Naive thymus-derived CD4-positive, alpha-beta T cell (primary cell): ENCODE results near the gene HTATSF1. TPM values are rescaled to one million over a fixed set of nuclear protein-coding genes. Genes with fewer than 3 reads are reported as not detected.

Source experiments
- ATAC-seq: fragments of 150-1000 bp; cut with Tn5 transposase; 2 replicates; pipeline ENCODE4 v1.10.0; 2021; ENCODE audit warnings: mild to moderate bottlenecking, moderate library complexity
- CTCF ChIA-PET: fragments of 350-600 bp; sonication (Branson Sonifier 250); formaldehyde crosslinking; loops from one replicate; lab custom pipeline; 2021; ENCODE audit warnings: antibody characterized with exemption; lab: Charles Lee
- POLR2A ChIA-PET: fragments of 350-600 bp; sonication (Branson Sonifier 250); formaldehyde crosslinking; loops from one replicate; lab custom pipeline; 2021; ENCODE audit warnings: antibody characterized with exemption, inconsistent platforms; lab: Charles Lee
- DNase-seq, 9 donors: peaks; one replicate each; pipeline versions ENCODE4 v3.0.0 to v3.0.0-alpha.2; 2020 to 2022; ENCODE audit warnings: mixed read lengths in 1 of 9
- H3K27ac ChIP-seq: one replicate; pipeline ENCODE4 v1.7.0; 2013; ENCODE audit warnings: mild to moderate bottlenecking, low read depth, low read length, moderate library complexity
- H3K27me3 ChIP-seq, 2 donors: one replicate each; pipeline ENCODE4 v1.7.0; 2013; ENCODE audit warnings: low read length in 2 of 2, mild to moderate bottlenecking in 2 of 2, moderate library complexity in 2 of 2; ENCODE audit not compliant: control insufficient read depth in 2 of 2, insufficient read depth in 2 of 2
- H3K36me3 ChIP-seq, 3 experiments: 1 replicate in 2 of 3; 2 replicates in 1 of 3; pipeline ENCODE4 v1.7.0; 2013; ENCODE audit warnings: low read length in 3 of 3, mild to moderate bottlenecking in 3 of 3, moderate library complexity in 1 of 3; ENCODE audit not compliant: insufficient read depth in 3 of 3, control insufficient read depth in 2 of 3
- H3K4me1 ChIP-seq, 2 donors: one replicate each; pipeline ENCODE4 v1.7.0; 2013; ENCODE audit warnings: low read length in 2 of 2, mild to moderate bottlenecking in 2 of 2, moderate library complexity in 1 of 2; ENCODE audit not compliant: control insufficient read depth in 2 of 2, insufficient read depth in 2 of 2
- H3K4me3 ChIP-seq: 2 replicates; pipeline ENCODE4 v1.7.0; 2013; ENCODE audit warnings: mild to moderate bottlenecking, low read length
- H3K9me3 ChIP-seq, 3 experiments: 1 replicate in 2 of 3; 2 replicates in 1 of 3; pipeline ENCODE4 v1.7.0; 2013; ENCODE audit warnings: low read length in 3 of 3; ENCODE audit not compliant: control insufficient read depth in 2 of 3
- H3K27ac Mint-ChIP-seq, 9 donors: one replicate each; pipeline ENCODE4 v1.8.0; 2020 to 2022; ENCODE audit warnings: mixed read lengths in 9 of 9, mild to moderate bottlenecking in 8 of 9, moderate library complexity in 5 of 9, inconsistent platforms in 2 of 9
- H3K27me3 Mint-ChIP-seq, 5 donors: one replicate each; pipeline ENCODE4 v1.8.0; 2021 to 2022; ENCODE audit warnings: mixed read lengths in 5 of 5, mild to moderate bottlenecking in 1 of 5
- H3K36me3 Mint-ChIP-seq, 5 donors: one replicate each; pipeline ENCODE4 v1.8.0; 2020 to 2022; ENCODE audit warnings: mixed read lengths in 5 of 5, mild to moderate bottlenecking in 3 of 5, inconsistent platforms in 1 of 5
- H3K4me1 Mint-ChIP-seq, 7 donors: one replicate each; pipeline ENCODE4 v1.8.0; 2020 to 2022; ENCODE audit warnings: mixed read lengths in 7 of 7, mild to moderate bottlenecking in 3 of 7, inconsistent platforms in 1 of 7
- H3K4me3 Mint-ChIP-seq, 10 donors: one replicate each; pipeline ENCODE4 v1.8.0; 2020 to 2022; ENCODE audit warnings: mild to moderate bottlenecking in 10 of 10, mixed read lengths in 10 of 10, moderate library complexity in 6 of 10, inconsistent platforms in 2 of 10
- H3K9me3 Mint-ChIP-seq, 11 donors: one replicate each; pipeline ENCODE4 v1.8.0; 2020 to 2022; ENCODE audit warnings: mixed read lengths in 11 of 11, mild to moderate bottlenecking in 4 of 11, inconsistent platforms in 1 of 11, moderate library complexity in 1 of 11
- intact Hi-C, 2 donors: fragments of 100-400 bp; cut with micrococcal nuclease; formaldehyde crosslinking; loops; one replicate each; pipeline ENCODE4 v1.15.1; 2023
- polyA plus RNA-seq, 2 donors: library from polyadenylated mRNA; unstranded; fragments of 300-500 nt; fragmentation: Illumina TruSeq; gene quantifications; one replicate each; pipeline ENCODE4 v1.2.3, GENCODE V29; 2021
- total RNA-seq, 6 experiments: library from RNA in 5 of 6; stranded (reverse) in 5 of 6; gene quantifications; 1 replicate in 5 of 6; 2 replicates in 1 of 6; pipeline ENCODE4 v1.2.3 and lab custom pipeline; 2021 to 2026

HTATSF1 gene
- total and polyA plus RNA-seq, 7 experiments from 2014 or later, result 25.9 to 75.0 (median 30.5) TPM

GRCh38 chrX:136525738-136526606 lies 28.6 kb downstream of the HTATSF1 start:
- H3K4me3 ChIP-seq, result no peak overlapping the region
- no peaks in the 10 kb centered on the region for H3K36me3 ChIP-seq
- POLR2A ChIA-PET, result no interaction called here
- peaks cover 0 to 7% (median 0%) of the 10 kb centered on the region in 5 donors for H3K36me3 Mint-ChIP-seq
- H3K27ac Mint-ChIP-seq, result no peak overlapping the region
- H3K27me3 ChIP-seq, result no peaks in the 10 kb centered on the region
- H3K4me3 Mint-ChIP-seq, result no peak overlapping the region
- H3K27me3 Mint-ChIP-seq, result peaks cover 0 to 6% (median 0%) of the 10 kb centered on the region in 5 donors
- peaks cover 0 to 5% (median 0%) of the 10 kb centered on the region in 11 donors for H3K9me3 Mint-ChIP-seq
- intact Hi-C loops, result no loop called here
- CTCF ChIA-PET, result no interaction called here
- no peaks in the 10 kb centered on the region for H3K4me1 ChIP-seq
- H3K27ac ChIP-seq, result no peak overlapping the region
- H3K9me3 ChIP-seq, result no peaks in the 10 kb centered on the region
- DNase-seq, result no peak
- peaks cover 6 to 16% (median 12%) of the 10 kb centered on the region in 7 donors for H3K4me1 Mint-ChIP-seq
- ATAC-seq, result no peak

- POLR2A ChIA-PET, result no interaction called here
- H3K9me3 Mint-ChIP-seq, result peaks cover 0 to 5% (median 0%) of the 10 kb centered on the region in 11 donors
- CTCF ChIA-PET, result no interaction called here
- no peak overlapping the region for H3K4me3 Mint-ChIP-seq
- peaks cover 0 to 12% (median 0%) of the 10 kb centered on the region in 5 donors for H3K27me3 Mint-ChIP-seq
- H3K36me3 Mint-ChIP-seq, result peaks cover 0 to under 1% (median 0%) of the 10 kb centered on the region in 5 donors
- peak overlapping the region in 2 of 9 donors; percentile 6 to 52 for H3K27ac Mint-ChIP-seq
- no peak for DNase-seq
- peaks cover 1 to 8% (median 6%) of the 10 kb centered on the region in 7 donors for H3K4me1 Mint-ChIP-seq
- H3K27ac ChIP-seq, result no peak overlapping the region
- H3K4me3 ChIP-seq, result no peak overlapping the region
- no peaks in the 10 kb centered on the region for H3K27me3 ChIP-seq
- intact Hi-C loops, result no loop called here
- H3K36me3 ChIP-seq, result no peaks in the 10 kb centered on the region
- H3K9me3 ChIP-seq, result no peaks in the 10 kb centered on the region
- no peak for ATAC-seq
- no peaks in the 10 kb centered on the region for H3K4me1 ChIP-seq
Measured at GRCh38 chrX:136528645-136529315, 31.4 kb downstream of the HTATSF1 start.

GRCh38 chrX:136529795-136530194 lies 32.4 kb downstream of the HTATSF1 start:
- DNase-seq, result no peak
- H3K36me3 Mint-ChIP-seq, result no peaks in the 10 kb centered on the region
- intact Hi-C loops, result no loop called here
- peaks cover 0 to 5% (median 0%) of the 10 kb centered on the region in 11 donors for H3K9me3 Mint-ChIP-seq
- Histone ChIP-seq H3K36me3 (no peaks in the 10 kb centered on the region), H3K4me3 (no peak overlapping the region), H3K27ac (no peak overlapping the region), H3K4me1 (no peaks in the 10 kb centered on the region), H3K9me3 (no peaks in the 10 kb centered on the region), H3K27me3 (no peaks in the 10 kb centered on the region)
- ChIA-PET CTCF (no interaction called here), POLR2A (no interaction called here)
- peaks cover 0 to 12% (median 0%) of the 10 kb centered on the region in 5 donors for H3K27me3 Mint-ChIP-seq
- no peak overlapping the region for H3K27ac Mint-ChIP-seq
- no peak for ATAC-seq
- no peak overlapping the region for H3K4me3 Mint-ChIP-seq
- peaks cover 0 to 8% (median 6%) of the 10 kb centered on the region in 7 donors for H3K4me1 Mint-ChIP-seq

- Mint-ChIP-seq H3K27me3 (peaks cover 0 to 14% (median 0%) of the 10 kb centered on the region in 5 donors), H3K27ac (no peak within 1 kb of the TSS)
- CTCF ChIA-PET, result interaction anchor here (0.6 kb wide), 1 partner anchor 13 kb away, joined by 3 read pairs; no protein-coding TSS in a partner anchor
Measured at GRCh38 chrX:136531951-136532350, 34.6 kb downstream of the HTATSF1 start, which contains the start of gene VGLL1. VGLL1 (plus strand) TSS chrX:136532215; CDS start chrX:136536021, 3,806 bp downstream.

GRCh38 chrX:136534131-136534530 lies 36.7 kb downstream of the HTATSF1 start:
- no peak overlapping the region for H3K27ac ChIP-seq
- intact Hi-C loops, result no loop called here
- H3K36me3 ChIP-seq, result no peaks in the 10 kb centered on the region
- Mint-ChIP-seq H3K27ac (no peak overlapping the region), H3K27me3 (peaks cover 0 to 8% (median 0%) of the 10 kb centered on the region in 5 donors), H3K9me3 (peaks cover 0 to 2% (median 0%) of the 10 kb centered on the region in 11 donors), H3K4me3 (no peak overlapping the region), H3K4me1 (peaks cover 0 to 14% (median 6%) of the 10 kb centered on the region in 7 donors), H3K36me3 (no peaks in the 10 kb centered on the region)
- POLR2A ChIA-PET, result no interaction called here
- H3K27me3 ChIP-seq, result no peaks in the 10 kb centered on the region
- ATAC-seq, result no peak
- no peak for DNase-seq
- CTCF ChIA-PET, result interaction anchor here (1.0 kb wide), 1 partner anchor 393 kb away, joined by 3 read pairs; no protein-coding TSS in a partner anchor
- no peaks in the 10 kb centered on the region for H3K9me3 ChIP-seq
- H3K4me3 ChIP-seq, result no peak overlapping the region
- no peaks in the 10 kb centered on the region for H3K4me1 ChIP-seq

More at GRCh38 chrX:136531951-136532350, 34.6 kb downstream of the HTATSF1 start, which contains the start of gene VGLL1:
- Histone ChIP-seq H3K36me3 (no peaks in the 10 kb centered on the region), H3K4me1 (no peaks in the 10 kb centered on the region), H3K9me3 (no peaks in the 10 kb centered on the region), H3K27me3 (no peaks in the 10 kb centered on the region), H3K27ac (no peak within 1 kb of the TSS), H3K4me3 (no peak within 1 kb of the TSS)
- DNase-seq (no peak), ATAC-seq (no peak)
- Mint-ChIP-seq H3K4me3 (no peak within 1 kb of the TSS), H3K9me3 (peaks cover 0 to 5% (median 0%) of the 10 kb centered on the region in 11 donors), H3K36me3 (no peaks in the 10 kb centered on the region), H3K4me1 (peaks cover 0 to 8% (median 6%) of the 10 kb centered on the region in 7 donors)
- intact Hi-C loops, result no loop called here
- POLR2A ChIA-PET, result no interaction called here

GRCh38 chrX:136538811-136539210 lies 41.4 kb downstream of the HTATSF1 start:
- Mint-ChIP-seq H3K36me3 (peaks cover 0 to 3% (median 0%) of the 10 kb centered on the region in 5 donors), H3K4me1 (peaks cover 0 to 19% (median 9%) of the 10 kb centered on the region in 7 donors), H3K4me3 (no peak overlapping the region), H3K9me3 (peaks cover 0 to 2% (median 0%) of the 10 kb centered on the region in 11 donors), H3K27me3 (peaks cover 0 to 9% (median 0%) of the 10 kb centered on the region in 5 donors), H3K27ac (peak overlapping the region in 1 of 9 donors; percentile 21)
- no peak overlapping the region for H3K4me3 ChIP-seq
- no peaks in the 10 kb centered on the region for H3K27me3 ChIP-seq
- intact Hi-C loops, result no loop called here
- peaks cover 3 to 5% of the 10 kb centered on the region in 2 donors for H3K4me1 ChIP-seq
- no peaks in the 10 kb centered on the region for H3K36me3 ChIP-seq
- CTCF ChIA-PET, result no interaction called here
- DNase-seq (no peak), ATAC-seq (no peak)
- POLR2A ChIA-PET, result no interaction called here
- no peak overlapping the region for H3K27ac ChIP-seq
- no peaks in the 10 kb centered on the region for H3K9me3 ChIP-seq
